Pancreas (tissue), 10 donors: ENCODE measurements around the gene CFAP43. TPM values are rescaled to one million over a fixed set of nuclear protein-coding genes. Genes with fewer than 3 reads are reported as not detected.
A peak's percentile ranks its signal among the peaks of the same experiment; 100 is the strongest.

ENCODE experiments used
- ATAC-seq, 4 donors: fragments of 200-7000 bp; cut with Tn5 transposase; one replicate each; pipeline versions ENCODE4 v1.8.0 to v1.9.1; 2020; ENCODE audit warnings: mild to moderate bottlenecking in 4 of 4, moderate library complexity in 4 of 4
- DNase-seq, 6 donors: peaks; one replicate each; pipeline ENCODE4 v3.0.0-alpha.2; 2020
- FAIRE-seq: peaks from 2 replicates; lab custom pipeline; 2012; peaks lifted over from hg19 to GRCh38; lab: Jason Lieb, UNC
- H3K27ac ChIP-seq, 4 donors: fragments of 200-600 bp; sonication (generic); 1 replicate in 3 of 4; 2 replicates in 1 of 4; pipeline versions ENCODE4 v1.5.0 to v1.8.0; 2020
- H3K27me3 ChIP-seq, 4 donors: fragments of 200-600 bp; one replicate each; pipeline ENCODE4 v1.8.0; 2021
- H3K36me3 ChIP-seq, 3 donors: fragments of 200-600 bp; sonication (generic) in 1 of 3; one replicate each; pipeline versions ENCODE4 v1.5.0 to v1.8.0; 2020 to 2021
- H3K4me1 ChIP-seq, 3 donors: fragments of 200-600 bp; one replicate each; pipeline ENCODE4 v1.8.0; 2021
- H3K4me3 ChIP-seq, 4 donors: fragments of 200-600 bp; sonication (generic) in 2 of 4; one replicate each; pipeline versions ENCODE4 v1.5.0 to v1.8.0; 2020 to 2021
- H3K9me3 ChIP-seq, 4 donors: fragments of 200-600 bp; one replicate each; pipeline ENCODE4 v1.8.0; 2021
- CTCF ChIP-seq, 4 donors: fragments of 200-600 bp; sonication (generic) in 3 of 4; IDR thresholded peaks; one replicate each; pipeline versions ENCODE4 v1.5.0 to v1.8.0; 2021; ENCODE audit warnings: antibody characterized with exemption in 4 of 4
- WGBS, 2 donors: extraction: QIAGEN DNeasy Blood & Tissue Kit; methylation state at CpG; one replicate each; pipeline ENCODE4 v1.1.7; 2013; 5-methylcytosine and 5-hydroxymethylcytosine counted together
- intact Hi-C, 3 donors: fragments of 100-400 bp; cut with DNase I; formaldehyde crosslinking; loops; one replicate each; pipeline versions ENCODE4 v1.11.1 to v1.14.2; 2022
- polyA plus RNA-seq, 2 donors: library from polyadenylated mRNA; stranded (reverse); fragments of 200-250 nt; gene quantifications; one replicate each; pipeline ENCODE4 v1.2.3, GENCODE V29; 2013
- total RNA-seq, 6 donors: library from RNA; stranded (reverse); fragmentation: NEBNext Ultra II Directional in 4 of 6; extraction: Animal tissue kit (Norgen Biotek cat#: 25700) in 4 of 6; gene quantifications; one replicate each; pipeline versions ENCODE4 v1.2.1 to v1.2.4, GENCODE V29; 2021 to 2023
- donor health status: healthy with polysubstance abuse.
- donor health status: DM: no; HTN: no; CAD: no; lungs with moderate emphysema.
- donor health status: DM: no; HTN: no; CAD: no.
- donor health status: control.
- donor health status: control.
- donor health status: Bipolar disorder and iron deficiency.
- donor health status: DM: yes; HTN: yes; CAD: no.
- donor health status: DM: no; HTN: no; CAD: no.
- donor health status: DM: no; HTN: no; CAD: no.
- donor health status: DM: yes; HTN: yes; CAD: no.

Gene CFAP43
- total and polyA plus RNA-seq, 8 donors, result 0.60 to 6.2 (median 2.0) TPM

- no peak for TF ChIP-seq CTCF (IDR thresholded peaks at IDR 0.05)
- Histone ChIP-seq H3K27ac (peak overlapping the region in 2 of 4 donors; percentile 23 to 66), H3K4me1 (peaks cover 0 to 3% (median 0%) of the 10 kb centered on the region in 3 donors), H3K9me3 (no peaks in the 10 kb centered on the region), H3K36me3 (no peaks in the 10 kb centered on the region), H3K27me3 (no peaks in the 10 kb centered on the region), H3K4me3 (peak overlapping the region; percentile 76 to 87 (median 83))
- ATAC-seq, result peak; percentile 24 to 51 (median 44)
- no peak for FAIRE-seq
- peak in 2 of 6 donors; percentile 30 to 37 for DNase-seq
- WGBS, 2 donors, result 3 to 8% methylated on average over 20 of the region's 20 CpGs
- intact Hi-C loops, result no loop called here
Observed at GRCh38 chr10:104232613-104233102, 494 bp upstream of the CFAP43 start.

GRCh38 chr10:104230490-104230889, 1.7 kb downstream of the CFAP43 start:
- no peak for ATAC-seq
- 71 to 82% methylated on average over 4 of the region's 4 CpGs for WGBS, 2 donors

GRCh38 chr10:104223304-104223703, 8.9 kb downstream of the CFAP43 start:
- H3K9me3 ChIP-seq, result no peaks in the 10 kb centered on the region
- intact Hi-C loops, result no loop called here
- H3K36me3 ChIP-seq, result no peaks in the 10 kb centered on the region
- no peaks in the 10 kb centered on the region for H3K4me1 ChIP-seq
- FAIRE-seq, result no peak
- no peak for TF ChIP-seq CTCF (IDR thresholded peaks at IDR 0.05)
- H3K27me3 ChIP-seq, result no peaks in the 10 kb centered on the region
- H3K27ac ChIP-seq, result no peak overlapping the region
- ATAC-seq, result no peak
- no peak overlapping the region for H3K4me3 ChIP-seq
- DNase-seq, result no peak

More at GRCh38 chr10:104230490-104230889, 1.7 kb downstream of the CFAP43 start:
- Histone ChIP-seq H3K4me1 (peaks cover 0 to 3% (median 0%) of the 10 kb centered on the region in 3 donors), H3K27me3 (no peaks in the 10 kb centered on the region), H3K27ac (no peak overlapping the region), H3K4me3 (no peak overlapping the region), H3K36me3 (no peaks in the 10 kb centered on the region), H3K9me3 (no peaks in the 10 kb centered on the region)
- no peak for TF ChIP-seq CTCF (IDR thresholded peaks at IDR 0.05)
- FAIRE-seq (no peak), DNase-seq (no peak)
- intact Hi-C loops, result no loop called here

GRCh38 chr10:104220522-104220921, 11.6 kb downstream of the CFAP43 start:
- H3K27ac ChIP-seq, result no peak overlapping the region
- H3K4me1 ChIP-seq, result no peaks in the 10 kb centered on the region
- TF ChIP-seq CTCF (IDR thresholded peaks at IDR 0.05), result no peak
- 10 to 14% methylated on average over 2 of the region's 2 CpGs for WGBS, 2 donors
- FAIRE-seq, result no peak
- intact Hi-C loops, result no loop called here
- DNase-seq, result no peak
- no peak overlapping the region for H3K4me3 ChIP-seq
- no peaks in the 10 kb centered on the region for H3K9me3 ChIP-seq
- peak in 1 of 4 donors; percentile 46 for ATAC-seq
- H3K27me3 ChIP-seq, result no peaks in the 10 kb centered on the region
- H3K36me3 ChIP-seq, result no peaks in the 10 kb centered on the region

- no peaks in the 10 kb centered on the region for H3K27me3 ChIP-seq
- H3K4me3 ChIP-seq, result no peak overlapping the region
- intact Hi-C loops, result loop anchor here in 1 of 3 donors (10.0 kb wide), 2 partner anchors 174 to 334 kb away; no protein-coding TSS in a partner anchor
- no peaks in the 10 kb centered on the region for H3K36me3 ChIP-seq
- H3K27ac ChIP-seq, result no peak overlapping the region
- no peaks in the 10 kb centered on the region for H3K4me1 ChIP-seq
- ATAC-seq (no peak), FAIRE-seq (no peak), DNase-seq (no peak)
- TF ChIP-seq CTCF (IDR thresholded peaks at IDR 0.05), result no peak
- H3K9me3 ChIP-seq, result no peaks in the 10 kb centered on the region
- 74 to 79% methylated on average over 7 of the region's 7 CpGs for WGBS, 2 donors
Observed at GRCh38 chr10:104218751-104219150, 13.4 kb downstream of the CFAP43 start.
